H1 (cell line): Measurements from ENCODE around the gene SCG2. TPM values are rescaled to one million over a fixed set of nuclear protein-coding genes. Genes with fewer than 3 reads are reported as not detected.

Experiments
- CTCF ChIA-PET: fragments of 300-600 bp; sonication (Branson Sonifier 250); formaldehyde crosslinking; loops from one replicate; lab custom pipeline; 2021; ENCODE audit not compliant: partially characterized antibody; lab: Charles Lee
- POLR2A ChIA-PET: fragments of 300-600 bp; sonication (Branson Sonifier 250); formaldehyde crosslinking; loops from one replicate; lab custom pipeline; 2021; ENCODE audit warnings: inconsistent platforms; ENCODE audit not compliant: partially characterized antibody; lab: Charles Lee
- DNase-seq, 2 experiments: peaks; one replicate each; pipeline versions ENCODE4 v3.0.0 to v3.0.0-alpha.2; 2010 to 2022; ENCODE audit warnings: low spot score in 2 of 2, low read depth in 1 of 2, mixed read lengths in 1 of 2
- FAIRE-seq: peaks from 2 replicates; lab custom pipeline; 2011; peaks lifted over from hg19 to GRCh38; lab: Jason Lieb, UNC
- H2AFZ ChIP-seq: 2 replicates; pipeline ENCODE4 v1.8.1; 2012; ENCODE audit warnings: low read length, inconsistent platforms
- H2AK5ac ChIP-seq: 2 replicates; pipeline ENCODE4 v1.6.1; 2013; ENCODE audit warnings: low read depth, low read length
- H2BK120ac ChIP-seq: replicated peaks from 2 replicates; pipeline ENCODE3; 2013; ENCODE audit warnings: low read depth, low read length, inconsistent platforms
- H2BK12ac ChIP-seq: 2 replicates; pipeline ENCODE4 v1.6.1; 2013; ENCODE audit warnings: low read depth, low read length
- H2BK15ac ChIP-seq: 2 replicates; pipeline ENCODE4 v1.6.1; 2013; ENCODE audit warnings: low read length
- H2BK20ac ChIP-seq: 2 replicates; pipeline ENCODE4 v1.6.1; 2013; ENCODE audit warnings: low read length
- H2BK5ac ChIP-seq: 2 replicates; pipeline ENCODE4 v1.6.1; 2013; ENCODE audit warnings: low read depth, low read length
- H3K14ac ChIP-seq: 2 replicates; pipeline ENCODE4 v1.6.1; 2013; ENCODE audit warnings: inconsistent platforms; ENCODE audit not compliant: insufficient read length
- H3K18ac ChIP-seq: 2 replicates; pipeline ENCODE4 v1.6.1; 2013; ENCODE audit warnings: low read length; ENCODE audit errors: extremely low read depth
- H3K23ac ChIP-seq: 2 replicates; pipeline ENCODE4 v1.6.1; 2013; ENCODE audit warnings: inconsistent platforms; ENCODE audit not compliant: insufficient read length
- H3K23me2 ChIP-seq: 2 replicates; pipeline ENCODE4 v1.6.1; 2013; ENCODE audit warnings: low read depth, low read length
- H3K27ac ChIP-seq: 2 replicates; pipeline ENCODE4 v1.6.1; 2011; ENCODE audit warnings: low read depth, low read length, inconsistent platforms
- H3K27me3 ChIP-seq, 4 experiments: replicated peaks in 1 of 4; 1 replicate in 1 of 4; 2 replicates in 3 of 4; pipeline versions ENCODE4 v1.6.1 to v1.8.1; 2011 to 2013; ENCODE audit warnings: low read length in 3 of 4, mild to moderate bottlenecking in 3 of 4, inconsistent platforms in 2 of 4, mixed read lengths in 2 of 4, moderate library complexity in 1 of 4; ENCODE audit not compliant: control insufficient read depth in 3 of 4, insufficient read depth in 3 of 4; ENCODE audit errors: extremely low read depth in 1 of 4
- H3K36me3 ChIP-seq, 4 experiments: 2 replicates each; pipeline versions ENCODE4 v1.6.1 to v1.8.1; 2011 to 2013; ENCODE audit warnings: mild to moderate bottlenecking in 4 of 4, low read length in 3 of 4, moderate library complexity in 2 of 4, control low read depth in 1 of 4, inconsistent platforms in 1 of 4; ENCODE audit not compliant: insufficient read depth in 4 of 4, control insufficient read depth in 2 of 4
- H3K4ac ChIP-seq: replicated peaks from 2 replicates; pipeline ENCODE3; 2013; ENCODE audit warnings: low read length, low read depth, mixed read lengths, inconsistent platforms; ENCODE audit not compliant: insufficient read length
- H3K4me1 ChIP-seq, 4 experiments: replicated peaks in 1 of 4; 1 replicate in 1 of 4; 2 replicates in 3 of 4; pipeline versions ENCODE4 v1.6.1 to v1.8.1; 2011 to 2013; ENCODE audit warnings: low read length in 3 of 4, inconsistent platforms in 2 of 4, mixed read lengths in 1 of 4; ENCODE audit not compliant: insufficient read depth in 4 of 4, control insufficient read depth in 3 of 4
- H3K4me2 ChIP-seq, 2 experiments: 2 replicates each; pipeline versions ENCODE4 v1.6.1 to v1.8.1; 2011 to 2013; ENCODE audit warnings: low read depth in 2 of 2, low read length in 2 of 2, control low read depth in 1 of 2, inconsistent platforms in 1 of 2, mild to moderate bottlenecking in 1 of 2; ENCODE audit not compliant: insufficient read depth in 1 of 2
- H3K4me3 ChIP-seq, 4 experiments: fragments of 200-600, 300-600 bp in 1 of 4; sonication (generic), shearing (Covaris generic), sonication (Bioruptor Twin) in 1 of 4; 2 replicates each; pipeline versions ENCODE4 v1.5.1 to v1.8.1; 2011 to 2016; ENCODE audit warnings: low read length in 4 of 4, low read depth in 3 of 4, control low read depth in 2 of 4, inconsistent platforms in 2 of 4, mild to moderate bottlenecking in 2 of 4, mixed read lengths in 1 of 4, moderate library complexity in 1 of 4; ENCODE audit not compliant: insufficient read depth in 2 of 4; ENCODE audit errors: extremely low read depth in 1 of 4
- H3K56ac ChIP-seq: replicated peaks from 2 replicates; pipeline ENCODE3; 2013; ENCODE audit warnings: low read depth, mild to moderate bottlenecking, mixed read lengths, low read length, inconsistent platforms; ENCODE audit not compliant: insufficient read length
- H3K79me1 ChIP-seq: 2 replicates; pipeline ENCODE4 v1.6.1; 2013; ENCODE audit warnings: low read depth, low read length, control low read depth
- H3K79me2 ChIP-seq, 2 experiments: 2 replicates each; pipeline versions ENCODE4 v1.6.1 to v1.8.1; 2012 to 2013; ENCODE audit warnings: low read length in 2 of 2, mild to moderate bottlenecking in 2 of 2, inconsistent platforms in 1 of 2; ENCODE audit not compliant: insufficient read depth in 2 of 2, control insufficient read depth in 1 of 2
- H3K9ac ChIP-seq, 4 experiments: replicated peaks in 1 of 4; 1 replicate in 1 of 4; 2 replicates in 3 of 4; pipeline versions ENCODE4 v1.6.1 to v1.8.1; 2011 to 2013; ENCODE audit warnings: low read depth in 3 of 4, low read length in 3 of 4, control low read depth in 2 of 4, mild to moderate bottlenecking in 2 of 4, moderate library complexity in 2 of 4, inconsistent platforms in 1 of 4; ENCODE audit errors: extremely low read depth in 1 of 4
- H3K9me3 ChIP-seq, 2 experiments: 2 replicates each; pipeline versions ENCODE4 v1.6.1 to v1.8.1; 2012 to 2013; ENCODE audit warnings: mild to moderate bottlenecking in 2 of 2, moderate library complexity in 2 of 2, control low read depth in 1 of 2, inconsistent platforms in 1 of 2, low read depth in 1 of 2, low read length in 1 of 2, mixed read lengths in 1 of 2; ENCODE audit not compliant: insufficient read depth in 2 of 2
- H4K20me1 ChIP-seq, 2 experiments: replicated peaks in 1 of 2; 2 replicates each; pipeline versions ENCODE3 to v1.8.1; 2011 to 2013; ENCODE audit warnings: inconsistent platforms in 2 of 2, low read length in 2 of 2, mild to moderate bottlenecking in 1 of 2; ENCODE audit not compliant: insufficient read depth in 2 of 2, control insufficient read depth in 1 of 2
- H4K5ac ChIP-seq: 2 replicates; pipeline ENCODE4 v1.6.1; 2013; ENCODE audit warnings: low read length, low read depth, mixed read lengths, inconsistent platforms; ENCODE audit not compliant: insufficient read length
- H4K8ac ChIP-seq: 2 replicates; pipeline ENCODE4 v1.8.0; 2013; ENCODE audit warnings: mild to moderate bottlenecking, moderate library complexity, low read length, inconsistent platforms; ENCODE audit not compliant: insufficient read depth; ENCODE audit errors: extremely low read depth
- H4K91ac ChIP-seq: replicated peaks from 2 replicates; pipeline ENCODE3; 2013; ENCODE audit warnings: low read length, mixed read lengths, inconsistent platforms; ENCODE audit not compliant: insufficient read length
- ATF3 ChIP-seq: IDR thresholded peaks from 2 replicates; pipeline ENCODE4 v1.6.1; 2011; ENCODE audit warnings: low read depth, mild to moderate bottlenecking, low read length; ENCODE audit not compliant: insufficient read depth
- EZH2 ChIP-seq: fragments of 200-600 bp; sonication (generic); IDR thresholded peaks from 2 replicates; pipeline ENCODE4 v1.7.1; 2012; ENCODE audit warnings: low read depth, mild to moderate bottlenecking, moderate library complexity, low read length, inconsistent platforms; ENCODE audit not compliant: severe bottlenecking
- POU5F1 ChIP-seq: IDR thresholded peaks from 2 replicates; pipeline ENCODE4 v1.6.1; 2011; ENCODE audit warnings: low read depth, mild to moderate bottlenecking, low read length, moderate library complexity
- WGBS, 2 experiments: shearing (Covaris generic) in 1 of 2; methylation state at CpG; one replicate each; pipeline versions ENCODE4 v1.1.6 to v1.1.7; 2013 to 2015; ENCODE audit warnings: low lambda C conversion rate in 2 of 2, mixed read lengths in 2 of 2, inconsistent platforms in 1 of 2, low coverage in 1 of 2, missing lambda C conversion rate in 1 of 2; ENCODE audit not compliant: insufficient replicate concordance in 2 of 2, insufficient coverage in 1 of 2, insufficient read length in 1 of 2; ENCODE audit errors: extremely low coverage in 1 of 2, missing lambda C conversion rate in 1 of 2; 5-methylcytosine and 5-hydroxymethylcytosine counted together
- polyA plus RNA-seq, 7 experiments: library from polyadenylated mRNA; depleted of rRNA in 3 of 7; stranded (reverse) in 5 of 7; unstranded in 2 of 7; fragments of >200 nt in 5 of 7; fragments of 200-250 nt in 2 of 7; gene quantifications; 1 replicate in 5 of 7; 2 replicates in 1 of 7; 4 replicates in 1 of 7; pipeline versions ENCODE4 v1.2.1 to v1.2.3, GENCODE V29; 2011 to 2013; ENCODE audit warnings: missing spikeins in 2 of 7, mixed read lengths in 2 of 7
- total RNA-seq: library from RNA; stranded (reverse); fragmentation: NEBNext Ultra II Directional; extraction: Animal tissue kit (Norgen Biotek cat#: 25700); gene quantifications from 2 replicates; pipeline ENCODE4 v1.2.1, GENCODE V29; 2021

SCG2 gene
- total and polyA plus RNA-seq, 2 of the 8 experiments (the other 6 are each of a cell fraction or from before 2014, with no cell fraction given) = 0.54 to 1.0 TPM

DNA sequence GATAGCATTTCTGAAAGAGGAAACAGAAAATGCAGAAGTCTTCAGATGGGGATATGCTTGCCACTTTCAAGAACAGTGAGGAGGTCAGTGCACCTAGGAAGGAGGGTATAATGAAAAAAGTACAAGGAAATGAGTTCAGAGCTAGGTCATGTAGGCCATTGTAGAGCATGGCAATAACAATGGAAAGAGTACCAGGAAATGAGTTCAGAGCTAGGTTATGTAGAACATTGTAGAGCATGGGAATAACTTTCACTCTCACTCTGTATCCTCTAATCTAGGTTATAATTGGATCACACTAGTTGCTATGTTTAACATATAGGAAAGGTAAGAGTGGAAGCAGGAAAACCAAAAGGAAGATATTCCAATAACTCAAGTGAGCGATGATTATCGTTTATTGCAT is 12.3 kb downstream of the SCG2 start:
- ChIA-PET CTCF (interaction anchor here (0.8 to 1.0 kb wide), 2 partner anchors 20 to 130 kb away, joined by 3 to 4 read pairs; no protein-coding TSS in a partner anchor), POLR2A (interaction anchor here (0.9 kb wide), 1 partner anchor 11 kb away, joined by 3 read pairs; no protein-coding TSS in a partner anchor)
- Histone ChIP-seq H3K9me3 (no peaks in the 10 kb centered on the region), H2BK15ac (no peak overlapping the region), H2AK5ac (no peak overlapping the region), H3K36me3 (no peaks in the 10 kb centered on the region), H2AFZ (no peak overlapping the region), H2BK12ac (no peak overlapping the region), H3K9ac (no peak overlapping the region), H2BK20ac (no peak overlapping the region), H3K79me2 (no peaks in the 10 kb centered on the region), H4K20me1 (no peaks in the 10 kb centered on the region), H4K5ac (no peak overlapping the region), H3K4me2 (no peak overlapping the region), H2BK120ac (no peak overlapping the region), H3K27ac (no peak overlapping the region), H4K91ac (no peak overlapping the region), H3K23me2 (no peaks in the 10 kb centered on the region), H3K79me1 (no peaks in the 10 kb centered on the region), H3K4me3 (no peak overlapping the region), H3K14ac (no peak overlapping the region), H3K27me3 (no peaks in the 10 kb centered on the region), H3K4me1 (peaks cover 0 to 4% (median 3%) of the 10 kb centered on the region in 4 experiments; a peak in 2 of 7 replicates), H3K23ac (no peak overlapping the region), H3K56ac (no peak overlapping the region), H3K4ac (no peak overlapping the region), H2BK5ac (no peak overlapping the region), H4K8ac (no peak overlapping the region)
- FAIRE-seq (no peak), DNase-seq (no peak)
- 91% methylated on average over 2 of the region's 2 CpGs; no CpG with 5 or more reads in 1 of the 2 experiments for WGBS, 2 experiments
- TF ChIP-seq ATF3 = no peak
- no peak for TF ChIP-seq EZH2
- TF ChIP-seq POU5F1 = no peak
- TF ChIP-seq, all 59 proteins: peak for 0
- no peak overlapping the region for H3K18ac ChIP-seq
